Loucy (cell line): Measurements from ENCODE around the gene DYRK3.

ENCODE experiments used
- H2AFZ ChIP-seq: fragments of 200-600 bp; sonication (generic); 2 replicates; pipeline ENCODE4 v1.6.0; 2016; ENCODE audit warnings: antibody characterized with exemption, mild to moderate bottlenecking, low read length, moderate library complexity
- H3F3A ChIP-seq: fragments of 200-600 bp; 2 replicates; pipeline ENCODE4 v1.6.0; 2016; ENCODE audit warnings: antibody characterized with exemption, low read depth, mild to moderate bottlenecking
- H3K27me3 ChIP-seq: fragments of 200-600 bp; sonication (generic); 2 replicates; pipeline ENCODE4 v1.6.1; 2014; ENCODE audit warnings: low read length, mild to moderate bottlenecking; ENCODE audit not compliant: insufficient read depth, poor library complexity, severe bottlenecking
- H3K36me3 ChIP-seq: fragments of 200-600 bp; sonication (generic); 2 replicates; pipeline ENCODE4 v1.6.1; 2016; ENCODE audit warnings: low read length; ENCODE audit not compliant: insufficient read depth
- H3K4me1 ChIP-seq: fragments of 200-600 bp; sonication (generic); 2 replicates; pipeline ENCODE4 v1.5.1; 2014; ENCODE audit warnings: low read length, mild to moderate bottlenecking; ENCODE audit not compliant: insufficient read depth, poor library complexity, severe bottlenecking
- H3K4me2 ChIP-seq: fragments of 200-600 bp; sonication (generic); 2 replicates; pipeline ENCODE4 v1.6.0; 2014; ENCODE audit warnings: antibody characterized with exemption, low read length, low read depth, mild to moderate bottlenecking; ENCODE audit not compliant: poor library complexity, severe bottlenecking
- H3K4me3 ChIP-seq: fragments of 200-600 bp; sonication (generic); 2 replicates; pipeline ENCODE4 v1.5.1; 2014; ENCODE audit warnings: low read length, mild to moderate bottlenecking, mixed read lengths; ENCODE audit not compliant: poor library complexity, severe bottlenecking
- H3K79me2 ChIP-seq: fragments of 200-600 bp; sonication (generic); 2 replicates; pipeline ENCODE4 v1.6.1; 2014; ENCODE audit warnings: low read length; ENCODE audit not compliant: insufficient read depth
- H3K9ac ChIP-seq: fragments of 200-600 bp; sonication (generic); 2 replicates; pipeline ENCODE4 v1.6.0; 2014; ENCODE audit warnings: mild to moderate bottlenecking, low read depth, low read length, moderate library complexity; ENCODE audit not compliant: poor library complexity, severe bottlenecking
- H3K9me2 ChIP-seq: fragments of 200-600 bp; sonication (generic); replicated peaks from 2 replicates; pipeline ENCODE4 v1.6.1; 2016; ENCODE audit warnings: low read depth, low read length, mixed read lengths
- H3K9me3 ChIP-seq: fragments of 200-600 bp; sonication (generic); 2 replicates; pipeline ENCODE4 v1.6.1; 2014; ENCODE audit warnings: mild to moderate bottlenecking, antibody characterized with exemption, low read length, low read depth; ENCODE audit not compliant: insufficient read depth
- H4K20me1 ChIP-seq: fragments of 200-600 bp; sonication (generic); 2 replicates; pipeline ENCODE4 v1.6.0; 2014; ENCODE audit warnings: antibody characterized with exemption, low read length, mild to moderate bottlenecking; ENCODE audit not compliant: insufficient read depth, poor library complexity, severe bottlenecking
- CTCF ChIP-seq: fragments of 200-600 bp; sonication (generic); conservative IDR thresholded peaks from 2 replicates; pipeline ENCODE4 v1.5.1; 2014; ENCODE audit warnings: mild to moderate bottlenecking, antibody characterized with exemption, low read length
- EZH2phosphoT487 ChIP-seq: fragments of 200-600 bp; IDR thresholded peaks from 2 replicates; pipeline ENCODE4 v1.6.1; 2018; ENCODE audit warnings: antibody characterized with exemption, mild to moderate bottlenecking, moderate library complexity, borderline replicate concordance

DYRK3 gene

GRCh38 chr1:206646504-206646903, 11.2 kb downstream of the DYRK3 start:
- peaks cover 9% of the 10 kb centered on the region; the same call in 1 of the 2 replicates for H3K79me2 ChIP-seq

GRCh38 chr1:206647224-206647623, 11.9 kb downstream of the DYRK3 start:
- TF ChIP-seq EZH2phosphoT487 (no peak), CTCF (no peak)
- Histone ChIP-seq H4K20me1 (no peaks in the 10 kb centered on the region), H3F3A (no peaks in the 10 kb centered on the region), H3K79me2 (peaks cover 9% of the 10 kb centered on the region; the same call in 1 of the 2 replicates), H3K4me2 (no peak overlapping the region), H3K9me3 (no peaks in the 10 kb centered on the region), H2AFZ (no peak overlapping the region), H3K36me3 (peaks cover 40% of the 10 kb centered on the region), H3K9ac (no peak overlapping the region), H3K4me1 (peaks cover 20% of the 10 kb centered on the region), H3K9me2 (no peaks in the 10 kb centered on the region), H3K27me3 (no peaks in the 10 kb centered on the region), H3K4me3 (no peak overlapping the region)

More at GRCh38 chr1:206646504-206646903, 11.2 kb downstream of the DYRK3 start:
- Histone ChIP-seq H3K36me3 (peaks cover 34% of the 10 kb centered on the region), H4K20me1 (no peaks in the 10 kb centered on the region), H3F3A (no peaks in the 10 kb centered on the region), H3K4me1 (peaks cover 20% of the 10 kb centered on the region), H3K27me3 (no peaks in the 10 kb centered on the region), H3K9me2 (no peaks in the 10 kb centered on the region), H3K4me3 (no peak overlapping the region), H3K9ac (no peak overlapping the region), H2AFZ (no peak overlapping the region), H3K9me3 (no peaks in the 10 kb centered on the region), H3K4me2 (no peak overlapping the region)
- no peak for TF ChIP-seq CTCF
- TF ChIP-seq EZH2phosphoT487, result no peak

GRCh38 chr1:206649261-206649921, 14.1 kb downstream of the DYRK3 start:
- H3K9me2 ChIP-seq, result no peaks in the 10 kb centered on the region
- H3F3A ChIP-seq, result no peaks in the 10 kb centered on the region; the same call in 1 of the 2 replicates
- no peak overlapping the region for H2AFZ ChIP-seq
- no peak overlapping the region for H3K9ac ChIP-seq
- no peaks in the 10 kb centered on the region for H3K27me3 ChIP-seq
- H3K36me3 ChIP-seq, result peaks cover 40% of the 10 kb centered on the region
- H3K4me1 ChIP-seq, result peaks cover 15% of the 10 kb centered on the region
- H3K9me3 ChIP-seq, result no peaks in the 10 kb centered on the region
- H3K4me2 ChIP-seq, result no peak overlapping the region
- H3K4me3 ChIP-seq, result no peak overlapping the region
- no peaks in the 10 kb centered on the region for H4K20me1 ChIP-seq
- peaks cover under 1% of the 10 kb centered on the region; the same call in 1 of the 2 replicates for H3K79me2 ChIP-seq
- TF ChIP-seq EZH2phosphoT487, result no peak
- TF ChIP-seq CTCF, result no peak
